ENCODE results near the gene ASMTL. TPM values are rescaled to one million over a fixed set of nuclear protein-coding genes. Genes with fewer than 3 reads are reported as not detected.

ASMTL gene
- total and polyA plus RNA-seq, 2 of the 13 experiments (the other 11 are each of a cell fraction or from before 2014, with no cell fraction given), result 5.6 to 16.3 TPM

GRCh38 chrX:1391707-1392375 is 60.9 kb downstream of the ASMTL start, which contains the start of gene SLC25A6 (continued):
- TF ChIP-seq E2F5 (CRISPR knock-in tag; conservative IDR thresholded peaks at IDR 0.05), result no peak; the same call in 1 of the 2 replicates
- no peak; a peak in 2 of 4 replicates for TF ChIP-seq KLF16 (CRISPR knock-in tag; IDR thresholded peaks at IDR 0.05)
- TF ChIP-seq ZNF724P (CRISPR knock-in tag; IDR thresholded peaks at IDR 0.05; ENCODE audit: borderline replicate concordance), result 0 out of 2 replicates have a peak, but pooled peaks have one; percentile 30
- no peak for TF ChIP-seq ZBTB10 (CRISPR knock-in tag; IDR thresholded peaks at IDR 0.05; ENCODE audit: borderline replicate concordance)
- TF ChIP-seq KLF13 (CRISPR knock-in tag; IDR thresholded peaks at IDR 0.05), result no peak
- no peak for TF ChIP-seq SMARCC2 (IDR thresholded peaks at IDR 0.05)
- peak; percentile 97 for TF ChIP-seq RAD51 (IDR thresholded peaks at IDR 0.05; ENCODE audit: borderline replicate concordance)
- no peak for TF ChIP-seq STAG1 (CRISPR knock-in tag; IDR thresholded peaks at IDR 0.05)
- no peak for TF ChIP-seq ZBTB39 (CRISPR knock-in tag; IDR thresholded peaks at IDR 0.05)
- no peak for TF ChIP-seq ZNF17 (CRISPR knock-in tag; IDR thresholded peaks at IDR 0.05)
- no peak for TF ChIP-seq SRSF9 (IDR thresholded peaks at IDR 0.05; ENCODE audit: borderline replicate concordance, insufficient read depth, low read depth, low read length, poor library complexity, severe bottlenecking)
- TF ChIP-seq ZNF557 (CRISPR knock-in tag; IDR thresholded peaks at IDR 0.05), result no peak
- 0 out of 2 replicates have a peak, but pooled peaks have one; percentile 48 for TF ChIP-seq ZBTB43 (CRISPR knock-in tag; conservative IDR thresholded peaks at IDR 0.05)
- TF ChIP-seq ZNF382 (CRISPR knock-in tag; IDR thresholded peaks at IDR 0.05; ENCODE audit: borderline replicate concordance), result no peak
- TF ChIP-seq RARG (CRISPR knock-in tag; IDR thresholded peaks at IDR 0.05; ENCODE audit: low read depth), result no peak; the same call in 1 of the 2 replicates
- TF ChIP-seq ZNF292 (CRISPR knock-in tag; IDR thresholded peaks at IDR 0.05; ENCODE audit: borderline replicate concordance, low read depth), result no peak
- no peak for TF ChIP-seq NONO (IDR thresholded peaks at IDR 0.05)
- no peak for TF ChIP-seq NONO (CRISPR knock-in tag; conservative IDR thresholded peaks at IDR 0.05)
- peak; percentile 8; the same call in 1 of the 2 replicates for TF ChIP-seq BCL6 (CRISPR knock-in tag; IDR thresholded peaks at IDR 0.05)
- TF ChIP-seq ZNF614 (CRISPR knock-in tag; IDR thresholded peaks at IDR 0.05; ENCODE audit: borderline replicate concordance), result peak; percentile 12; the same call in 1 of the 2 replicates
- no peak for TF ChIP-seq RCOR2 (CRISPR knock-in tag; IDR thresholded peaks at IDR 0.05)
- no peak for TF ChIP-seq ZNF33A (CRISPR knock-in tag; IDR thresholded peaks at IDR 0.05; ENCODE audit: borderline replicate concordance)
- no peak for TF ChIP-seq NFE2L1 (CRISPR knock-in tag; IDR thresholded peaks at IDR 0.05; ENCODE audit: borderline replicate concordance)
- TF ChIP-seq CBX1 (IDR thresholded peaks at IDR 0.05; ENCODE audit: low read depth), result peak; percentile 85
